HEK293 (cell line): ENCODE results near the gene ZNF576.

Source experiments
- BCL11A ChIP-seq: fragments of 450-650 bp; formaldehyde crosslinking; IDR thresholded peaks from 2 replicates; pipeline ENCODE4 v1.5.1; 2016; ENCODE audit warnings: low read depth, missing biosample characterization, missing genetic modification characterization
- KLF10 ChIP-seq: fragments of 450-650 bp; IDR thresholded peaks from 2 replicates; pipeline ENCODE4 v1.5.1; 2018; ENCODE audit warnings: missing biosample characterization, mild to moderate bottlenecking, missing genetic modification characterization
- MYNN ChIP-seq: fragments of 450-650 bp; formaldehyde crosslinking; IDR thresholded peaks from 2 replicates; pipeline ENCODE4 v1.5.1; 2016; ENCODE audit warnings: missing biosample characterization, missing genetic modification characterization, borderline replicate concordance
- YY1 ChIP-seq: fragments of 450-650 bp; formaldehyde crosslinking; IDR thresholded peaks from 2 replicates; pipeline ENCODE4 v1.5.1; 2018; ENCODE audit warnings: missing biosample characterization, missing genetic modification characterization
- ZNF24 ChIP-seq: fragments of 450-650 bp; formaldehyde crosslinking; IDR thresholded peaks from 2 replicates; pipeline ENCODE4 v1.5.1; 2016; ENCODE audit warnings: missing biosample characterization, missing genetic modification characterization
- ZNF416 ChIP-seq: fragments of 450-650 bp; formaldehyde crosslinking; IDR thresholded peaks from 2 replicates; pipeline ENCODE4 v1.5.1; 2016; ENCODE audit warnings: missing biosample characterization, missing genetic modification characterization
- ZNF549 ChIP-seq: fragments of 450-650 bp; IDR thresholded peaks from 2 replicates; pipeline ENCODE4 v1.5.1; 2018; ENCODE audit warnings: missing biosample characterization, missing genetic modification characterization, mild to moderate bottlenecking, inconsistent platforms, moderate library complexity
- ZNF660 ChIP-seq: fragments of 450-650 bp; IDR thresholded peaks from 2 replicates; pipeline ENCODE4 v1.5.1; 2018; ENCODE audit warnings: missing biosample characterization, mild to moderate bottlenecking, missing genetic modification characterization
- TF ChIP-seq, protein P1 (sequence below): fragments of 450-650 bp; formaldehyde crosslinking; IDR thresholded peaks from 2 replicates; pipeline ENCODE4 v1.5.1; 2016; ENCODE audit warnings: missing biosample characterization, missing genetic modification characterization
- TF ChIP-seq, protein P2 (sequence below): fragments of 450-650 bp; formaldehyde crosslinking; IDR thresholded peaks from 2 replicates; pipeline ENCODE4 v1.5.1; 2017; ENCODE audit warnings: missing biosample characterization, mild to moderate bottlenecking, missing genetic modification characterization, moderate library complexity

DNA sequence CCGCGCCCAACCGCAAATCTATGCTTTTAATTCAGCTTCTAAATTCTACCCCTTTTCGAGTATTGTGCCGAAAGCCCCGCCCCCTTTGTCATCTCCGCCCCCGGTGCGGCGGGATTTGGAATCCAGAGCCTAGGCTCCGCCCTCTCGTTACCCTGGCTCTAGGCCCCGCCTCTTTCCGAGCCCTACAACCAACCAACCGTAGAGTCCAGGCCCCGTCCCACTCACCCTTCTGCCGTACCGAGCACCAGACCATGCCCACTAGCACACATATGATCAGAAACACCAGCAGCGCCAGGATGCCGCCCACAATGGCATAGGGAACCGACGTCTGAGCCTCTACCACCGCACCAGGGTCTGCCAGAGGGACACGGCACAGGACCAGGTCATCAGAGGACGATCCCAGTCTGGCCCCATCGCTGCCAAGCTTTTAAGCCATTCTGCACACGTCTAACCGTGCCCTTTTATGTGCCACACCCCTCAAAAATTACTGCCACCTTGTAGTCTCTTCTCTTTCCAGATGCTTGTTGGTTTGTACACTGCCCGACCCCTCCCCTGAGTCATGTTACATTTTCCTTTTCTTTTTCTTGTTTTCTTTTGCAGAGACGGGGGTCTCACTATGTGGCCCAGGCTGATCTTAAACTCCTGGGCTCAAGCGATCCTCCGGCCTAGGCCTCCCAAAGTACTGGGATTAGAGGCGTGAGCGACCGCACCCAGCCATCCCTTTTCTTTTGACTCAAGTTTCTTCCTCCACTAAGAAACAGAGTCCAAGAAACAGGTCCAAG is 27.7 kb downstream of the ZNF576 start:
- no peak for TF ChIP-seq ZNF549
- TF ChIP-seq YY1 = no peak
- no peak for TF ChIP-seq ZNF660
- TF ChIP-seq MYNN (tag by site-specific recombination) = no peak
- no peak for TF ChIP-seq KLF10
- TF ChIP-seq, protein P1, sequence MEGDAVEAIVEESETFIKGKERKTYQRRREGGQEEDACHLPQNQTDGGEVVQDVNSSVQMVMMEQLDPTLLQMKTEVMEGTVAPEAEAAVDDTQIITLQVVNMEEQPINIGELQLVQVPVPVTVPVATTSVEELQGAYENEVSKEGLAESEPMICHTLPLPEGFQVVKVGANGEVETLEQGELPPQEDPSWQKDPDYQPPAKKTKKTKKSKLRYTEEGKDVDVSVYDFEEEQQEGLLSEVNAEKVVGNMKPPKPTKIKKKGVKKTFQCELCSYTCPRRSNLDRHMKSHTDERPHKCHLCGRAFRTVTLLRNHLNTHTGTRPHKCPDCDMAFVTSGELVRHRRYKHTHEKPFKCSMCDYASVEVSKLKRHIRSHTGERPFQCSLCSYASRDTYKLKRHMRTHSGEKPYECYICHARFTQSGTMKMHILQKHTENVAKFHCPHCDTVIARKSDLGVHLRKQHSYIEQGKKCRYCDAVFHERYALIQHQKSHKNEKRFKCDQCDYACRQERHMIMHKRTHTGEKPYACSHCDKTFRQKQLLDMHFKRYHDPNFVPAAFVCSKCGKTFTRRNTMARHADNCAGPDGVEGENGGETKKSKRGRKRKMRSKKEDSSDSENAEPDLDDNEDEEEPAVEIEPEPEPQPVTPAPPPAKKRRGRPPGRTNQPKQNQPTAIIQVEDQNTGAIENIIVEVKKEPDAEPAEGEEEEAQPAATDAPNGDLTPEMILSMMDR (tag by site-specific recombination) = no peak
- no peak for TF ChIP-seq ZNF416 (tag by site-specific recombination)
- TF ChIP-seq, protein P2, sequence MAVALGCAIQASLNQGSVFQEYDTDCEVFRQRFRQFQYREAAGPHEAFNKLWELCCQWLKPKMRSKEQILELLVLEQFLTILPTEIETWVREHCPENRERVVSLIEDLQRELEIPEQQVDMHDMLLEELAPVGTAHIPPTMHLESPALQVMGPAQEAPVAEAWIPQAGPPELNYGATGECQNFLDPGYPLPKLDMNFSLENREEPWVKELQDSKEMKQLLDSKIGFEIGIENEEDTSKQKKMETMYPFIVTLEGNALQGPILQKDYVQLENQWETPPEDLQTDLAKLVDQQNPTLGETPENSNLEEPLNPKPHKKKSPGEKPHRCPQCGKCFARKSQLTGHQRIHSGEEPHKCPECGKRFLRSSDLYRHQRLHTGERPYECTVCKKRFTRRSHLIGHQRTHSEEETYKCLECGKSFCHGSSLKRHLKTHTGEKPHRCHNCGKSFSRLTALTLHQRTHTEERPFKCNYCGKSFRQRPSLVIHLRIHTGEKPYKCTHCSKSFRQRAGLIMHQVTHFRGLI = no peak
- no peak for TF ChIP-seq BCL11A
- no peak for TF ChIP-seq ZNF24
